CD8-positive, alpha-beta memory T cell (primary cell): ENCODE data around the gene CTNNA3. TPM values are rescaled to one million over a fixed set of nuclear protein-coding genes. Genes with fewer than 3 reads are reported as not detected.
"Not testable (repeated sequence)": the region's sequence is repeated elsewhere in the genome, so short reads cannot be mapped to it uniquely, and the experiment has no call there.

Source experiments
- CTCF ChIA-PET: fragments of 350-600 bp; sonication (Branson Sonifier 250); formaldehyde crosslinking; loops from one replicate; lab custom pipeline; 2021; ENCODE audit warnings: antibody characterized with exemption; lab: Charles Lee
- POLR2A ChIA-PET: fragments of 350-600 bp; sonication (Branson Sonifier 250); formaldehyde crosslinking; loops from one replicate; lab custom pipeline; 2021; ENCODE audit warnings: antibody characterized with exemption; lab: Charles Lee
- DNase-seq, 5 donors: peaks; one replicate each; pipeline versions ENCODE4 v3.0.0 to v3.0.0-alpha.2; 2020 to 2022; ENCODE audit warnings: mixed read lengths in 1 of 5
- H3K27ac ChIP-seq: one replicate; pipeline ENCODE4 v1.7.0; 2013; ENCODE audit warnings: low read depth, mild to moderate bottlenecking, low read length, moderate library complexity
- H3K27me3 ChIP-seq: 2 replicates; pipeline ENCODE4 v1.7.0; 2013; ENCODE audit warnings: low read length, mild to moderate bottlenecking; ENCODE audit not compliant: insufficient read depth, poor library complexity, severe bottlenecking
- H3K36me3 ChIP-seq: 2 replicates; pipeline ENCODE4 v1.7.0; 2013; ENCODE audit warnings: mild to moderate bottlenecking, low read length, moderate library complexity; ENCODE audit not compliant: insufficient read depth
- H3K4me1 ChIP-seq: 2 replicates; pipeline ENCODE4 v1.7.0; 2013; ENCODE audit warnings: mild to moderate bottlenecking, low read length, moderate library complexity; ENCODE audit not compliant: insufficient read depth
- H3K4me3 ChIP-seq: 2 replicates; pipeline ENCODE4 v1.7.0; 2013; ENCODE audit warnings: mild to moderate bottlenecking, low read length
- H3K9me3 ChIP-seq: 2 replicates; pipeline ENCODE4 v1.7.0; 2013; ENCODE audit warnings: mild to moderate bottlenecking, low read length
- H3K27ac Mint-ChIP-seq, 8 donors: one replicate each; pipeline ENCODE4 v1.8.0; 2020 to 2021; ENCODE audit warnings: mixed read lengths in 8 of 8, mild to moderate bottlenecking in 6 of 8, inconsistent platforms in 3 of 8, moderate library complexity in 3 of 8
- H3K27me3 Mint-ChIP-seq, 2 donors: one replicate each; pipeline ENCODE4 v1.8.0; 2020 to 2021; ENCODE audit warnings: mixed read lengths in 2 of 2, mild to moderate bottlenecking in 1 of 2, moderate library complexity in 1 of 2
- H3K36me3 Mint-ChIP-seq, 3 donors: one replicate each; pipeline ENCODE4 v1.8.0; 2020 to 2021; ENCODE audit warnings: mixed read lengths in 3 of 3, inconsistent platforms in 1 of 3, mild to moderate bottlenecking in 1 of 3
- H3K4me1 Mint-ChIP-seq, 3 donors: one replicate each; pipeline ENCODE4 v1.8.0; 2020 to 2021; ENCODE audit warnings: mixed read lengths in 3 of 3, inconsistent platforms in 1 of 3, mild to moderate bottlenecking in 1 of 3
- H3K4me3 Mint-ChIP-seq, 7 donors: one replicate each; pipeline ENCODE4 v1.8.0; 2020 to 2021; ENCODE audit warnings: mixed read lengths in 7 of 7, mild to moderate bottlenecking in 6 of 7, moderate library complexity in 4 of 7, inconsistent platforms in 2 of 7
- H3K9me3 Mint-ChIP-seq, 5 donors: one replicate each; pipeline ENCODE4 v1.8.0; 2020 to 2022; ENCODE audit warnings: mixed read lengths in 5 of 5, mild to moderate bottlenecking in 3 of 5, moderate library complexity in 2 of 5, inconsistent platforms in 1 of 5
- polyA plus RNA-seq: library from polyadenylated mRNA; unstranded; fragments of 300-500 nt; fragmentation: Illumina TruSeq; gene quantifications from one replicate; pipeline ENCODE4 v1.2.3, GENCODE V29; 2021
- total RNA-seq, 2 experiments: library from RNA; stranded (reverse); gene quantifications; one replicate each; pipeline ENCODE4 v1.2.3, GENCODE V29; 2021

CTNNA3 gene
- total and polyA plus RNA-seq, 3 experiments from 2014 or later = 0.92 TPM; not detected in 2

- no peaks in the 10 kb centered on the region for H3K27me3 ChIP-seq
- Mint-ChIP-seq H3K4me1 (no peaks in the 10 kb centered on the region), H3K9me3 (peaks cover 0 to 5% (median 1%) of the 10 kb centered on the region in 5 donors), H3K4me3 (no peak overlapping the region), H3K36me3 (no peaks in the 10 kb centered on the region), H3K27ac (no peak overlapping the region), H3K27me3 (no peaks in the 10 kb centered on the region)
- POLR2A ChIA-PET = no interaction called here
- no peaks in the 10 kb centered on the region for H3K4me1 ChIP-seq
- H3K36me3 ChIP-seq = no peaks in the 10 kb centered on the region
- no peak overlapping the region for H3K27ac ChIP-seq
- no peak for DNase-seq
- H3K4me3 ChIP-seq = no peak overlapping the region
- CTCF ChIA-PET = no interaction called here
- no peaks in the 10 kb centered on the region for H3K9me3 ChIP-seq
These were observed 484.3 kb downstream of the CTNNA3 start for GRCh38 chr10:67211680-67212079.

GRCh38 chr10:67207923-67208322 lies 488.1 kb downstream of the CTNNA3 start:
- H3K27me3 ChIP-seq, DNase-seq, H3K4me1 Mint-ChIP-seq, H3K27ac ChIP-seq, POLR2A ChIA-PET, CTCF ChIA-PET, H3K36me3 ChIP-seq, H3K36me3 Mint-ChIP-seq, H3K27ac Mint-ChIP-seq, H3K4me3 ChIP-seq, H3K9me3 ChIP-seq, H3K4me3 Mint-ChIP-seq, H3K4me1 ChIP-seq, H3K27me3 Mint-ChIP-seq: not testable (repeated sequence)
- peaks cover 0 to 19% (median 3%) of the 10 kb centered on the region in 5 donors for H3K9me3 Mint-ChIP-seq

- Mint-ChIP-seq H3K4me3 (no peak overlapping the region), H3K9me3 (peaks cover 0 to 16% (median 3%) of the 10 kb centered on the region in 5 donors), H3K4me1 (no peaks in the 10 kb centered on the region), H3K27me3 (no peaks in the 10 kb centered on the region), H3K27ac (peak overlapping the region in 1 of 8 donors; percentile 12), H3K36me3 (no peaks in the 10 kb centered on the region)
- Histone ChIP-seq H3K27ac (no peak overlapping the region), H3K9me3 (no peaks in the 10 kb centered on the region), H3K4me3 (no peak overlapping the region), H3K4me1 (no peaks in the 10 kb centered on the region), H3K27me3 (no peaks in the 10 kb centered on the region), H3K36me3 (no peaks in the 10 kb centered on the region)
- POLR2A ChIA-PET = no interaction called here
- DNase-seq = no peak
- CTCF ChIA-PET = no interaction called here
These were observed 495.0 kb downstream of the CTNNA3 start for GRCh38 chr10:67200913-67201564.

GRCh38 chr10:67175354-67175753 lies 520.6 kb downstream of the CTNNA3 start:
- no peaks in the 10 kb centered on the region for H3K27me3 Mint-ChIP-seq
- no peak for DNase-seq

GRCh38 chr10:67173787-67174186 lies 522.2 kb downstream of the CTNNA3 start:
- no peaks in the 10 kb centered on the region for H3K36me3 Mint-ChIP-seq
- CTCF ChIA-PET = no interaction called here
- no peak for DNase-seq
- no peak overlapping the region for H3K27ac ChIP-seq
- no peaks in the 10 kb centered on the region for H3K9me3 ChIP-seq
- H3K4me1 ChIP-seq = no peaks in the 10 kb centered on the region
- H3K27me3 Mint-ChIP-seq = no peaks in the 10 kb centered on the region
- H3K4me1 Mint-ChIP-seq = no peaks in the 10 kb centered on the region
- H3K27ac Mint-ChIP-seq = no peak overlapping the region
- no peaks in the 10 kb centered on the region for H3K36me3 ChIP-seq
- H3K4me3 Mint-ChIP-seq = no peak overlapping the region
- peaks cover 2 to 14% (median 5%) of the 10 kb centered on the region in 5 donors for H3K9me3 Mint-ChIP-seq
- POLR2A ChIA-PET = no interaction called here
- no peak overlapping the region for H3K4me3 ChIP-seq
- no peaks in the 10 kb centered on the region for H3K27me3 ChIP-seq

More at GRCh38 chr10:67175354-67175753, 520.6 kb downstream of the CTNNA3 start:
- POLR2A ChIA-PET = no interaction called here
- H3K9me3 Mint-ChIP-seq = peaks cover 0 to 3% (median 2%) of the 10 kb centered on the region in 5 donors
- no peaks in the 10 kb centered on the region for H3K4me1 Mint-ChIP-seq
- H3K36me3 ChIP-seq = no peaks in the 10 kb centered on the region
- no peak overlapping the region for H3K4me3 ChIP-seq
- H3K4me3 Mint-ChIP-seq = no peak overlapping the region
- CTCF ChIA-PET = no interaction called here
- H3K27me3 ChIP-seq = no peaks in the 10 kb centered on the region
- no peaks in the 10 kb centered on the region for H3K9me3 ChIP-seq
- no peaks in the 10 kb centered on the region for H3K36me3 Mint-ChIP-seq
- H3K27ac ChIP-seq = no peak overlapping the region
- no peak overlapping the region for H3K27ac Mint-ChIP-seq
- no peaks in the 10 kb centered on the region for H3K4me1 ChIP-seq

GRCh38 chr10:67171970-67172369 lies 524.0 kb downstream of the CTNNA3 start:
- Histone ChIP-seq H3K27me3 (no peaks in the 10 kb centered on the region), H3K4me1 (no peaks in the 10 kb centered on the region), H3K4me3 (no peak overlapping the region), H3K27ac (no peak overlapping the region), H3K36me3 (no peaks in the 10 kb centered on the region), H3K9me3 (no peaks in the 10 kb centered on the region)
- Mint-ChIP-seq H3K27ac (no peak overlapping the region), H3K36me3 (no peaks in the 10 kb centered on the region), H3K27me3 (peaks cover 0 to 2% of the 10 kb centered on the region in 2 donors), H3K9me3 (peaks cover 8 to 27% (median 13%) of the 10 kb centered on the region in 5 donors), H3K4me1 (no peaks in the 10 kb centered on the region), H3K4me3 (no peak overlapping the region)
- no peak for DNase-seq
- ChIA-PET POLR2A (no interaction called here), CTCF (no interaction called here)

- H3K27ac ChIP-seq = no peak overlapping the region
These were observed 539.8 kb downstream of the CTNNA3 start for GRCh38 chr10:67156239-67156638.

GRCh38 chr10:67151471-67151870 lies 544.5 kb downstream of the CTNNA3 start:
- no peaks in the 10 kb centered on the region for H3K27me3 Mint-ChIP-seq
- ChIA-PET CTCF (no interaction called here), POLR2A (no interaction called here)
- no peak overlapping the region for H3K4me3 Mint-ChIP-seq
- no peaks in the 10 kb centered on the region for H3K4me1 ChIP-seq
- no peaks in the 10 kb centered on the region for H3K27me3 ChIP-seq
- no peak for DNase-seq
- H3K27ac ChIP-seq = no peak overlapping the region
- H3K4me1 Mint-ChIP-seq = no peaks in the 10 kb centered on the region
- H3K27ac Mint-ChIP-seq = no peak overlapping the region
- H3K4me3 ChIP-seq = no peak overlapping the region
- no peaks in the 10 kb centered on the region for H3K9me3 ChIP-seq
- no peaks in the 10 kb centered on the region for H3K36me3 Mint-ChIP-seq
- H3K36me3 ChIP-seq = no peaks in the 10 kb centered on the region
- H3K9me3 Mint-ChIP-seq = peaks cover 0 to 23% (median 3%) of the 10 kb centered on the region in 5 donors

More at GRCh38 chr10:67156239-67156638, 539.8 kb downstream of the CTNNA3 start:
- Mint-ChIP-seq H3K4me1 (no peaks in the 10 kb centered on the region), H3K9me3 (peaks cover 4 to 31% (median 6%) of the 10 kb centered on the region in 5 donors), H3K27ac (no peak overlapping the region), H3K4me3 (no peak overlapping the region), H3K36me3 (no peaks in the 10 kb centered on the region), H3K27me3 (no peaks in the 10 kb centered on the region)
- Histone ChIP-seq H3K27me3 (no peaks in the 10 kb centered on the region), H3K4me3 (no peak overlapping the region), H3K9me3 (no peaks in the 10 kb centered on the region), H3K4me1 (no peaks in the 10 kb centered on the region), H3K36me3 (no peaks in the 10 kb centered on the region)
- no peak for DNase-seq
- POLR2A ChIA-PET = no interaction called here
- CTCF ChIA-PET = no interaction called here
